GM23338 (cell line): ENCODE data around the gene PSORS1C2. TPM values are rescaled to one million over a fixed set of nuclear protein-coding genes. Genes with fewer than 3 reads are reported as not detected.

Experiments
- ATAC-seq: fragments of 200-7000 bp; cut with Tn5 transposase; 3 replicates; pipeline ENCODE4 v1.9.1; 2020
- DNase-seq: peaks from one replicate; pipeline ENCODE4 v3.0.0-alpha.2; 2015; ENCODE audit warnings: low spot score
- H2AFZ ChIP-seq: fragments of 200-600 bp; sonication (generic); 2 replicates; pipeline ENCODE4 v1.8.0; 2016; ENCODE audit warnings: antibody characterized with exemption, mild to moderate bottlenecking, moderate library complexity
- H3F3A ChIP-seq: fragments of 200-600 bp; sonication (generic); replicated peaks from 2 replicates; pipeline ENCODE4 v1.8.0; 2017; ENCODE audit warnings: antibody characterized with exemption, mixed run types, low read depth
- H3K27ac ChIP-seq: fragments of 200-600 bp; sonication (generic); 2 replicates; pipeline ENCODE4 v1.6.1; 2016; ENCODE audit warnings: low read depth
- H3K27me3 ChIP-seq: fragments of 200-600 bp; sonication (generic); 2 replicates; pipeline ENCODE4 v1.8.0; 2016; ENCODE audit warnings: mild to moderate bottlenecking, mixed run types, moderate library complexity; ENCODE audit not compliant: insufficient read depth
- H3K36me3 ChIP-seq: fragments of 200-600 bp; sonication (generic); 2 replicates; pipeline ENCODE4 v1.8.0; 2016; ENCODE audit warnings: mild to moderate bottlenecking; ENCODE audit not compliant: insufficient read depth
- H3K4me1 ChIP-seq: fragments of 200-600 bp; sonication (generic); 2 replicates; pipeline ENCODE4 v1.8.0; 2016; ENCODE audit warnings: mild to moderate bottlenecking, moderate library complexity; ENCODE audit not compliant: insufficient read depth
- H3K4me2 ChIP-seq: fragments of 200-600 bp; sonication (generic); 2 replicates; pipeline ENCODE4 v1.7.1; 2017; ENCODE audit warnings: mixed run types
- H3K4me3 ChIP-seq: fragments of 200-600 bp; sonication (generic); 2 replicates; pipeline ENCODE4 v1.6.1; 2016; ENCODE audit warnings: mixed run types
- H3K79me2 ChIP-seq: fragments of 200-600 bp; sonication (generic); replicated peaks from 2 replicates; pipeline ENCODE4 v1.8.0; 2017; ENCODE audit warnings: mild to moderate bottlenecking; ENCODE audit not compliant: insufficient read depth
- H3K9me2 ChIP-seq: fragments of 200-600 bp; sonication (generic); 2 replicates; pipeline ENCODE4 v1.8.0; 2017; ENCODE audit not compliant: insufficient read depth
- H4K20me1 ChIP-seq: fragments of 200-600 bp; sonication (generic); replicated peaks from 2 replicates; pipeline ENCODE4 v1.8.0; 2017; ENCODE audit warnings: mild to moderate bottlenecking; ENCODE audit not compliant: insufficient read depth
- H3K27ac Mint-ChIP-seq: 2 replicates; pipeline ENCODE4 v1.8.0; 2020; ENCODE audit warnings: inconsistent platforms, mild to moderate bottlenecking, moderate library complexity, mixed read lengths
- H3K27me3 Mint-ChIP-seq: 3 replicates; pipeline ENCODE4 v1.8.0; 2022; ENCODE audit warnings: low read depth, mild to moderate bottlenecking, moderate library complexity, mixed read lengths, inconsistent platforms; ENCODE audit not compliant: insufficient read depth, poor library complexity
- H3K36me3 Mint-ChIP-seq: 3 replicates; pipeline ENCODE4 v1.8.0; 2021; ENCODE audit warnings: low read depth, mild to moderate bottlenecking, inconsistent platforms, moderate library complexity, mixed read lengths
- H3K4me1 Mint-ChIP-seq: 3 replicates; pipeline ENCODE4 v1.8.0; 2020; ENCODE audit warnings: mild to moderate bottlenecking, inconsistent platforms, mixed read lengths
- H3K4me3 Mint-ChIP-seq: 3 replicates; pipeline ENCODE4 v1.8.0; 2021; ENCODE audit warnings: moderate library complexity, mild to moderate bottlenecking, inconsistent platforms, mixed read lengths
- H3K9me3 Mint-ChIP-seq: 3 replicates; pipeline ENCODE4 v1.8.0; 2020; ENCODE audit warnings: moderate library complexity, mild to moderate bottlenecking, inconsistent platforms, mixed read lengths
- CREB1 ChIP-seq: fragments of 250-450 bp; sonication (Bioruptor Pico); IDR thresholded peaks from 2 replicates; pipeline ENCODE4 v1.5.0; 2020; ENCODE audit warnings: low read depth, mild to moderate bottlenecking, moderate library complexity
- CTCF ChIP-seq, 2 experiments: fragments of 200-600 bp in 1 of 2; sonication (generic) in 1 of 2; conservative IDR thresholded peaks; 2 replicates each; pipeline versions ENCODE4 v1.5.1 to v1.6.1; 2016 to 2017; ENCODE audit warnings: antibody characterized with exemption in 2 of 2, low read depth in 2 of 2, mild to moderate bottlenecking in 2 of 2, moderate library complexity in 1 of 2
- ETS1 ChIP-seq: IDR thresholded peaks from 2 replicates; pipeline ENCODE4 v1.6.1; 2016; ENCODE audit warnings: antibody characterized with exemption
- JUNB ChIP-seq: IDR thresholded peaks from one replicate; pipeline ENCODE4 v1.6.1; 2016; ENCODE audit warnings: antibody characterized with exemption; ENCODE audit not compliant: unreplicated experiment
- NANOG ChIP-seq: IDR thresholded peaks from 2 replicates; pipeline ENCODE4 v1.6.1; 2016; ENCODE audit warnings: antibody characterized with exemption, borderline replicate concordance
- POLR2AphosphoS5 ChIP-seq: IDR thresholded peaks from 2 replicates; pipeline ENCODE4 v1.6.1; 2016; ENCODE audit warnings: antibody characterized with exemption, low read depth
- REST ChIP-seq: IDR thresholded peaks from one replicate; pipeline ENCODE4 v1.6.1; 2018; ENCODE audit warnings: antibody characterized with exemption; ENCODE audit not compliant: unreplicated experiment
- STAT1 ChIP-seq: IDR thresholded peaks from one replicate; pipeline ENCODE4 v1.6.1; 2016; ENCODE audit warnings: antibody characterized with exemption; ENCODE audit not compliant: unreplicated experiment
- ZNF114 ChIP-seq: fragments of 250-450 bp; sonication (Bioruptor Pico); IDR thresholded peaks from 2 replicates; pipeline ENCODE4 v1.5.0; 2020; ENCODE audit warnings: mild to moderate bottlenecking, moderate library complexity
- ZNF331 ChIP-seq: fragments of 250-450 bp; sonication (Bioruptor Pico); IDR thresholded peaks from 2 replicates; pipeline ENCODE4 v1.5.0; 2020; ENCODE audit warnings: low read depth, mild to moderate bottlenecking, moderate library complexity
- ZNF462 ChIP-seq: fragments of 250-450 bp; sonication (Bioruptor Pico); IDR thresholded peaks from 2 replicates; pipeline ENCODE4 v1.5.0; 2020; ENCODE audit warnings: mild to moderate bottlenecking, moderate library complexity
- polyA plus RNA-seq: library from polyadenylated mRNA; unstranded; fragments of >200 nt; fragmentation: Nextera tagmentation; extraction: Ambion mirVana; gene quantifications from 2 replicates; pipeline ENCODE4 v1.2.1, GENCODE V29; 2016
- total RNA-seq: library from RNA; depleted of rRNA; stranded (reverse); fragments of >200 nt; shearing (Covaris generic); gene quantifications from 2 replicates; pipeline ENCODE4 v1.2.3, GENCODE V29; 2014

PSORS1C2 gene
- total and polyA plus RNA-seq, 2 experiments from 2014 or later, result 0.47 TPM; not detected in 1

GRCh38 chr6:31168606-31169005 is 29.7 kb upstream of the PSORS1C2 start:
- peaks cover 47% of the 10 kb centered on the region for H3K4me1 ChIP-seq
- Mint-ChIP-seq H3K36me3 (peaks cover 64% of the 10 kb centered on the region), H3K27me3 (peaks cover 33% of the 10 kb centered on the region), H3K9me3 (no peaks in the 10 kb centered on the region; the same call in 2 of the 3 replicates), H3K27ac (peak overlapping the region; percentile 92), H3K4me1 (peaks cover 56% of the 10 kb centered on the region), H3K4me3 (peak overlapping the region; percentile 95)
- TF ChIP-seq ZNF331 (CRISPR knock-in tag), result no peak
- no peak for TF ChIP-seq ETS1
- TF ChIP-seq JUNB, result no peak
- TF ChIP-seq ZNF114 (CRISPR knock-in tag), result no peak
- no peak for TF ChIP-seq ZNF462 (CRISPR knock-in tag)
- no peak for TF ChIP-seq CTCF (conservative IDR thresholded peaks at IDR 0.05; ENCODE audit: low read depth in 2 of 2)
- TF ChIP-seq STAT1, result no peak
- TF ChIP-seq REST, result no peak
- TF ChIP-seq POLR2AphosphoS5, result no peak
- TF ChIP-seq CREB1 (CRISPR knock-in tag), result no peak
- TF ChIP-seq NANOG, result no peak
- H3K79me2 ChIP-seq, result peaks cover 68% of the 10 kb centered on the region
- H3K9me2 ChIP-seq, result no peaks in the 10 kb centered on the region
- peaks cover 59% of the 10 kb centered on the region for H4K20me1 ChIP-seq
- H2AFZ ChIP-seq, result no peak overlapping the region
- peaks cover 40% of the 10 kb centered on the region for H3F3A ChIP-seq
- peaks cover 34% of the 10 kb centered on the region for H3K36me3 ChIP-seq
- H3K4me3 ChIP-seq, result peak overlapping the region; percentile 100
- peak overlapping the region; percentile 100 for H3K4me2 ChIP-seq
- no peaks in the 10 kb centered on the region for H3K27me3 ChIP-seq
- DNase-seq (no peak), ATAC-seq (no peak)
- peak overlapping the region; percentile 100; the same call in 1 of the 2 replicates for H3K27ac ChIP-seq
